A549 (cell line): ENCODE data around the gene CACNA1D. TPM values are rescaled to one million over a fixed set of nuclear protein-coding genes. Genes with fewer than 3 reads are reported as not detected.
A peak's percentile ranks its signal among the peaks of the same experiment; 100 is the strongest.

Experiments
- ATAC-seq, 2 experiments: fragments of 200-7000 bp in 1 of 2; fragments of >200 bp in 1 of 2; cut with Nextera tagmentation in 1 of 2; cut with Tn5 transposase in 1 of 2; 3 replicates each; pipeline versions ENCODE4 v1.8.0 to v1.9.1; 2018 to 2020; ENCODE audit warnings: mild to moderate bottlenecking in 1 of 2, moderate library complexity in 1 of 2
- CTCF ChIA-PET: fragments of 300-600 bp; sonication (Branson Sonifier 250); formaldehyde crosslinking; extraction: SDS; loops from one replicate; lab custom pipeline; 2021; ENCODE audit warnings: antibody characterized with exemption, inconsistent platforms; lab: Yijun Ruan, JAX
- POLR2A ChIA-PET: fragments of 350-600 bp; formaldehyde crosslinking; extraction: SDS; loops from one replicate; lab custom pipeline; 2021; ENCODE audit warnings: antibody characterized with exemption, inconsistent platforms; lab: Yijun Ruan, JAX
- DNase-seq, 2 experiments: peaks; one replicate each; pipeline versions ENCODE4 v3.0.0 to v3.0.0-alpha.2; 2011 to 2016; ENCODE audit warnings: low read depth in 1 of 2, low spot score in 1 of 2
- FAIRE-seq: peaks from 2 replicates; lab custom pipeline; 2011; peaks lifted over from hg19 to GRCh38; lab: Jason Lieb, UNC
- H3K27ac ChIP-seq, 2 experiments: fragments of >200 bp; sonication (Bioruptor Twin); formaldehyde crosslinking; 3 replicates each; pipeline ENCODE4 v1.5.1; 2016 to 2017
- H3K4me1 ChIP-seq: fragments of >200 bp; sonication (Bioruptor Twin); formaldehyde crosslinking; 3 replicates; pipeline ENCODE4 v1.6.1; 2016
- H3K4me2 ChIP-seq: fragments of >200 bp; sonication (Bioruptor Twin); formaldehyde crosslinking; 3 replicates; pipeline ENCODE4 v1.6.1; 2016
- H3K4me3 ChIP-seq: fragments of >200 bp; sonication (Bioruptor Twin); formaldehyde crosslinking; 3 replicates; pipeline ENCODE4 v1.5.1; 2016
- H3K9me3 ChIP-seq: fragments of >200 bp; sonication (Bioruptor Twin); formaldehyde crosslinking; 3 replicates; pipeline ENCODE4 v1.6.1; 2016
- HOXB13 ChIP-seq: fragments of 250-450 bp; sonication (Bioruptor Pico); IDR thresholded peaks from 2 replicates; pipeline ENCODE4 v1.5.0; 2020; ENCODE audit warnings: low read depth, mild to moderate bottlenecking, moderate library complexity
- MYC ChIP-seq: IDR thresholded peaks from 2 replicates; pipeline ENCODE4 v1.6.1; 2012; ENCODE audit warnings: mild to moderate bottlenecking, inconsistent platforms, low read length, improper control_type of control experiment, borderline replicate concordance
- NR3C1 ChIP-seq: fragments of >200 bp; sonication (Bioruptor Twin); formaldehyde crosslinking; IDR thresholded peaks from 3 replicates; pipeline ENCODE4 v1.6.1; 2017
- RARB ChIP-seq: fragments of 250-450 bp; sonication (Bioruptor Pico); IDR thresholded peaks from 2 replicates; pipeline ENCODE4 v1.8.0; 2021; ENCODE audit warnings: mild to moderate bottlenecking, moderate library complexity
- WGBS: methylation state at CpG from one replicate; pipeline ENCODE4 v1.1.6; 2017; ENCODE audit errors: missing lambda C conversion rate; 5-methylcytosine and 5-hydroxymethylcytosine counted together
- polyA plus RNA-seq, 4 experiments: library from polyadenylated mRNA; depleted of rRNA in 3 of 4; stranded (reverse); fragments of >200 nt; fragmentation: RNase III in 1 of 4; extraction: RNeasy Plus Mini Kit Qiagen cat#74134 plus additional on column Dnase treatment in 1 of 4; gene quantifications; 2 replicates in 3 of 4; 3 replicates in 1 of 4; pipeline ENCODE4 v1.2.3, GENCODE V29; 2011 to 2017
- TF ChIP-seq, protein P1 (sequence below): fragments of >200 bp; sonication (Bioruptor Twin); formaldehyde crosslinking; IDR thresholded peaks from 2 replicates; pipeline ENCODE4 v1.6.1; 2016
- TF ChIP-seq, protein P2 (sequence below): fragments of >200 bp; sonication (Bioruptor Twin); formaldehyde crosslinking; IDR thresholded peaks from 3 replicates; pipeline ENCODE4 v1.5.1; 2016
- TF ChIP-seq, protein P3 (sequence below): fragments of 200-600 bp; sonication (generic); IDR thresholded peaks from 2 replicates; pipeline ENCODE4 v1.6.1; 2016; ENCODE audit warnings: antibody characterized with exemption, mild to moderate bottlenecking, moderate library complexity

CACNA1D gene
- polyA plus RNA-seq, 2 of the 4 experiments (the other 2 are of a cell fraction), result 1.1 to 10.7 TPM

DNA sequence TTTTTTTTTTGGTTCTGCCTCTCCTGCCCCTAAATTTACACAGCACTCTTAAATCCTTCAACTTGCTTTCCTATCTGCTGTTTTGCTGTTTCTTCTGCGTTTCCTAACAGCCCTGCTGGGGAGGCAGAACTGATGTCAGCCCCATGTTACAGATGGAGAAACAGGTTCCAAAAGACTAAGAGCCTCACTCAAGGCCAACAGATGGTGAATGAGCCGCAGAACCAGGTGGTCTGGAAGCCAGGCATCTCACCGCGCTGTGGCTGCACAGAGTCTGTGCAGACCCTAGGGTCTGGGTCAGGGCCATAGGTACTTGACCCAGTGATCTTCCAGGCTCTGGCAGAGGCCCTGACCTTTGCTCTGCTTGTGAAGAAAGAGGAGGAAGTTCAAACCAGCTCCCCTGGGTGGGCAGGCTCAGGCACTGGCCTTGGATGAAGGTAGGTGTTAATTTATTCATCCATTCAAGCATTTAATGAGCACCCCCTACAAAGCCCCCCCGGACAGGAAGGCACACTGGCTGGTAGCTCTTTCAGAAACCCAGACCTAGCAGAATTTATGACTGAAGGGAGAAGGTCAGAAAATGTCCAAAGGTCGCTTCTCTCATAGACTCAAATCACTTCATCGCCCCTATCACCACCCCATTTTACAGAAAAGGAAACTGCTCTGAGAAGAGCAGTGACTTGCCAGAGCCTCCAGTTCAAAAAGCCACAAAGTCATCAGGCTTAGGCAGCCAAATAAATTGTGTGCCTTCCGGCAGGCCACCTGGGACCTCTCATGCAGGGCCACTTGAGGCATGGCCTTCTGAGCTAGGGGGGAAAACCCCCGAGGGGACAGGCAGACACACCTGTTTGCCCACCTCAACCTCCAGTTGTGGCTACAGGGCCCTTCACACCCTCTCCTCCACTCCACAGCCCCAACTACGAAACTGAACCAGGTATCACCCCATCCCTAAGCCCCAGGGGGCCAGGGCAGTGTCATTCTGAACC is 349.1 kb downstream of the CACNA1D start:
- H3K4me3 ChIP-seq, result no peak overlapping the region
- ATAC-seq (no peak), DNase-seq (no peak), FAIRE-seq (no peak)
- peak overlapping the region; percentile 47 for H3K4me2 ChIP-seq
- ChIA-PET CTCF (interaction anchor here (1.3 kb wide), 1 partner anchor 20 kb away, joined by 3 read pairs; no protein-coding TSS in a partner anchor), POLR2A (no interaction called here)
- H3K4me1 ChIP-seq, result peaks cover 22% of the 10 kb centered on the region
- peak overlapping the region in 1 of 2 experiments; percentile 49; a peak in 2 of 6 replicates for H3K27ac ChIP-seq
- no peaks in the 10 kb centered on the region for H3K9me3 ChIP-seq
- no peak for TF ChIP-seq MYC
- no peak for TF ChIP-seq NR3C1
- no peak for TF ChIP-seq HOXB13 (CRISPR knock-in tag)
- 79% methylated on average over 10 of the region's 10 CpGs for WGBS

DNA sequence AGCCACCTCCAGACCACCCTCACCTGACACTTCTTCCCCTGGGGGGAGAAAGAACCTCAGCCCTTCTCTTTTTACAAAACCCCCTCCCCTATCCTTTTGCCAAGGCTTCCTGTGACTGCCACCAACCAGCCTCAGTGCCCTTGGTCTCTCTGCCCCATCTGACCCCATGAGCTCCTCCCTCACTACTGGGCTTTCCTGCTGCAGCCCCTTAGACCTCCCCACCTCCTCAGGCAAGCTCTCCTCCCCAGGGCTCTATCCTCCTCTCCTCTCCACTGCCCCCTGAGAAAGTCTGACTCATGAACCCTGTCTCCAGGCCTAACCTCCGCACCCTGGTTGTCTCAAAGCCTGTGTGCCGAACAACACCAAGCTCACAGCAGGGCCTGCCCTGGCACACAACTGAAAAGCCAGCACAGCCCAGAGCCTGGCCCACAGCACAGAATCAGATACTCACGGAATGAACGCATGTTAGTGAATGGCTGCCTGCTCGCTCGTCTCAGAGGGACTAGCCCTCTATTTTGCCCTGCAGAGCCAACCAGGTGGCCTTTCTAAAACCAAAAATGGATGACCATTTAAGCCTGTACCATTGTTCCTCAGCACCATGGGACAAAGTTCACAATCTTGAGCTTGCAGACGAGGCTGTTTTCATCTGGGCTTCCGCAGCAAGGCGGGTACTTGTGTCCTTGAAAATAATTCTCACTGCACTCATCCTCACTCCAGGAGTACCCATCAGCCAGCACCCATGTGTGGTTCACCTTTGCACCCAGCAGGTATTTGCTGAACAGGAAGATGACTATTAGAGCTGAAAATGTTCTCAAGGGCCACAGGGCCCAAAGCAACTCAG is 350.1 kb downstream of the CACNA1D start:
- no peak overlapping the region for H3K27ac ChIP-seq
- CTCF ChIA-PET, result interaction anchor here (0.6 to 1.3 kb wide), 4 partner anchors 19 to 729 kb away, joined by 3 to 4 read pairs (median 3); no protein-coding TSS in a partner anchor

DNA sequence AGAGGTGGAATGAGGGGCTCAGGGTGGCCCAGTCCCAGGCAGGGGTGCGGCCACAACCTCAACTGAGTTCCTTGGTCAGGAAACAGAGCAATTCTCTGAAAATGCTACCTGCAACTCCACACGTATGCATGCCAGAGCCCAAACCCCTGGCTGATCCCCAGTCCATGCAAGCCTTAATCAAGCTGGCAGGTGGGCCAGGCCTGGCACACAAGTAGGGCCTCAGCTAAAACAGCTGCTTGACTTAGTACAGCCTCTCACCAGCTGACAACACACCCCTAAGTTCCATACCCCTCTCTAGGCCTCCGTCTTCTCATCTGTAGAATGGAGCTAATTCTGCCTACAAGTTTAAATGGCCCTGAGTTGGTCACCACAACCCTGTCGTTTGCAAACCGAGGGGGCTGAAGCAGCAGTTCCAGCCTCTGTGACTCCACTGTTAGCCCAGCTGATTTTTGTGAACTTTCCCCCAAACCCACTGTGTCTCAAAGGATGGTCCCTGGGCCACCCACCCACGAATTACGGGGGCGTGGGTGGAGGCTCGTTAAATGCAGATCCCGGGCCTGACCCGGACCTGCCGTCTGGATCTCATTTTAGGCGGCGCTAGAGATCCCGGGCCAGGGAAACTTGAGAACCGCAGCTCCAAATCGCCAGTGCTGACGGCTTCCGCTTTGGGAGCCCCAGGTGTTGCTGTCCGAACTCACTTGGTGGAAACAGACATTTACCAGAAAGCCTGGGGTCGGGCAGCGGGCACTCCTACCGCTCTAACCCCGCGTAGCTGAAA is 350.9 kb downstream of the CACNA1D start:
- H3K9me3 ChIP-seq, result no peaks in the 10 kb centered on the region
- FAIRE-seq, result no peak
- 29% methylated on average over 15 of the region's 25 CpGs for WGBS
- CTCF ChIA-PET, result interaction anchor here (0.6 to 1.3 kb wide), 6 partner anchors 12 to 730 kb away, joined by 3 to 4 read pairs (median 3); no protein-coding TSS in a partner anchor
- POLR2A ChIA-PET, result interaction anchor here (0.6 kb wide), 1 partner anchor 8 kb away, joined by 3 read pairs; no protein-coding TSS in a partner anchor
- peak; percentile 64 to 73 for ATAC-seq
- peak overlapping the region; percentile 82 for H3K4me2 ChIP-seq
- H3K4me1 ChIP-seq, result peaks cover 22% of the 10 kb centered on the region
- H3K4me3 ChIP-seq, result peak overlapping the region; percentile 67
- peak; percentile 60 to 62 for DNase-seq
- TF ChIP-seq, protein P1, sequence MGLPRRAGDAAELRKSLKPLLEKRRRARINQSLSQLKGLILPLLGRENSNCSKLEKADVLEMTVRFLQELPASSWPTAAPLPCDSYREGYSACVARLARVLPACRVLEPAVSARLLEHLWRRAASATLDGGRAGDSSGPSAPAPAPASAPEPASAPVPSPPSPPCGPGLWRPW, result no peak
- TF ChIP-seq, protein P2, sequence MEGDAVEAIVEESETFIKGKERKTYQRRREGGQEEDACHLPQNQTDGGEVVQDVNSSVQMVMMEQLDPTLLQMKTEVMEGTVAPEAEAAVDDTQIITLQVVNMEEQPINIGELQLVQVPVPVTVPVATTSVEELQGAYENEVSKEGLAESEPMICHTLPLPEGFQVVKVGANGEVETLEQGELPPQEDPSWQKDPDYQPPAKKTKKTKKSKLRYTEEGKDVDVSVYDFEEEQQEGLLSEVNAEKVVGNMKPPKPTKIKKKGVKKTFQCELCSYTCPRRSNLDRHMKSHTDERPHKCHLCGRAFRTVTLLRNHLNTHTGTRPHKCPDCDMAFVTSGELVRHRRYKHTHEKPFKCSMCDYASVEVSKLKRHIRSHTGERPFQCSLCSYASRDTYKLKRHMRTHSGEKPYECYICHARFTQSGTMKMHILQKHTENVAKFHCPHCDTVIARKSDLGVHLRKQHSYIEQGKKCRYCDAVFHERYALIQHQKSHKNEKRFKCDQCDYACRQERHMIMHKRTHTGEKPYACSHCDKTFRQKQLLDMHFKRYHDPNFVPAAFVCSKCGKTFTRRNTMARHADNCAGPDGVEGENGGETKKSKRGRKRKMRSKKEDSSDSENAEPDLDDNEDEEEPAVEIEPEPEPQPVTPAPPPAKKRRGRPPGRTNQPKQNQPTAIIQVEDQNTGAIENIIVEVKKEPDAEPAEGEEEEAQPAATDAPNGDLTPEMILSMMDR, result peak; percentile 33
- peak overlapping the region; percentile 78 to 95 for H3K27ac ChIP-seq

More for the DNA sequence above, 350.1 kb downstream of the CACNA1D start:
- Histone ChIP-seq H3K4me1 (peaks cover 22% of the 10 kb centered on the region), H3K4me3 (no peak overlapping the region), H3K4me2 (peak overlapping the region; percentile 82; the same call in 2 of the 3 replicates), H3K9me3 (no peaks in the 10 kb centered on the region)
- ATAC-seq (no peak), FAIRE-seq (no peak), DNase-seq (no peak)
- 95% methylated on average over 9 of the region's 9 CpGs for WGBS
- POLR2A ChIA-PET, result no interaction called here
- TF ChIP-seq RARB (CRISPR knock-in tag), result no peak
- TF ChIP-seq, protein P3, sequence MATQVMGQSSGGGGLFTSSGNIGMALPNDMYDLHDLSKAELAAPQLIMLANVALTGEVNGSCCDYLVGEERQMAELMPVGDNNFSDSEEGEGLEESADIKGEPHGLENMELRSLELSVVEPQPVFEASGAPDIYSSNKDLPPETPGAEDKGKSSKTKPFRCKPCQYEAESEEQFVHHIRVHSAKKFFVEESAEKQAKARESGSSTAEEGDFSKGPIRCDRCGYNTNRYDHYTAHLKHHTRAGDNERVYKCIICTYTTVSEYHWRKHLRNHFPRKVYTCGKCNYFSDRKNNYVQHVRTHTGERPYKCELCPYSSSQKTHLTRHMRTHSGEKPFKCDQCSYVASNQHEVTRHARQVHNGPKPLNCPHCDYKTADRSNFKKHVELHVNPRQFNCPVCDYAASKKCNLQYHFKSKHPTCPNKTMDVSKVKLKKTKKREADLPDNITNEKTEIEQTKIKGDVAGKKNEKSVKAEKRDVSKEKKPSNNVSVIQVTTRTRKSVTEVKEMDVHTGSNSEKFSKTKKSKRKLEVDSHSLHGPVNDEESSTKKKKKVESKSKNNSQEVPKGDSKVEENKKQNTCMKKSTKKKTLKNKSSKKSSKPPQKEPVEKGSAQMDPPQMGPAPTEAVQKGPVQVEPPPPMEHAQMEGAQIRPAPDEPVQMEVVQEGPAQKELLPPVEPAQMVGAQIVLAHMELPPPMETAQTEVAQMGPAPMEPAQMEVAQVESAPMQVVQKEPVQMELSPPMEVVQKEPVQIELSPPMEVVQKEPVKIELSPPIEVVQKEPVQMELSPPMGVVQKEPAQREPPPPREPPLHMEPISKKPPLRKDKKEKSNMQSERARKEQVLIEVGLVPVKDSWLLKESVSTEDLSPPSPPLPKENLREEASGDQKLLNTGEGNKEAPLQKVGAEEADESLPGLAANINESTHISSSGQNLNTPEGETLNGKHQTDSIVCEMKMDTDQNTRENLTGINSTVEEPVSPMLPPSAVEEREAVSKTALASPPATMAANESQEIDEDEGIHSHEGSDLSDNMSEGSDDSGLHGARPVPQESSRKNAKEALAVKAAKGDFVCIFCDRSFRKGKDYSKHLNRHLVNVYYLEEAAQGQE, result no peak
